GM08714 (cell line): ENCODE results near the gene HHIP.
"Not testable (repeated sequence)": the region's sequence is repeated elsewhere in the genome, so short reads cannot be mapped to it uniquely, and the experiment has no call there.

ENCODE experiments used
- H3K4me3 ChIP-seq: fragments of 200-500 bp; sonication (Bioruptor generic); 2 replicates; pipeline ENCODE4 v1.5.1; 2014; ENCODE audit warnings: mild to moderate bottlenecking, low read length, inconsistent platforms
- ZNF274 ChIP-seq: IDR thresholded peaks from 2 replicates; pipeline ENCODE4 v1.6.1; 2012; ENCODE audit warnings: mild to moderate bottlenecking, low read depth, low read length

Gene HHIP

DNA sequence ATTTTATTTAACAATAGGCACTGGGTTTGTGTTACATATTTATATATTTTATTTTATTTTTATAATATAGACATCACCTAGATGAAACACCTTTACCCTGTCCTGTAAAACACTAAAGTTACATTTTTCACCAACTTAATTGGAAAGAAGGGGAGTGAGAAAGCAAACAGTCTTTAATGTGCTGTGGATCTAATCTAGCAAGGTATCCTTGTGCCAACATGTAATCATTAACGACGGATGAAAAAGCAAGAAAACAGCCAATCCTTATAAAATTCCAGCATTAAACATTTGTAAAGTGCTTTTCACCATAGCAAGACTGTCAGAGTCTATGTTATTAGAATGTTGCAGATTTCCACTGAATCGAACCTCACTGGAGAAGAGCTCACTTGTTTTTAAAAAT lies 92.7 kb downstream of the HHIP start:
- no peak overlapping the region for H3K4me3 ChIP-seq
- TF ChIP-seq ZNF274, result no peak

DNA sequence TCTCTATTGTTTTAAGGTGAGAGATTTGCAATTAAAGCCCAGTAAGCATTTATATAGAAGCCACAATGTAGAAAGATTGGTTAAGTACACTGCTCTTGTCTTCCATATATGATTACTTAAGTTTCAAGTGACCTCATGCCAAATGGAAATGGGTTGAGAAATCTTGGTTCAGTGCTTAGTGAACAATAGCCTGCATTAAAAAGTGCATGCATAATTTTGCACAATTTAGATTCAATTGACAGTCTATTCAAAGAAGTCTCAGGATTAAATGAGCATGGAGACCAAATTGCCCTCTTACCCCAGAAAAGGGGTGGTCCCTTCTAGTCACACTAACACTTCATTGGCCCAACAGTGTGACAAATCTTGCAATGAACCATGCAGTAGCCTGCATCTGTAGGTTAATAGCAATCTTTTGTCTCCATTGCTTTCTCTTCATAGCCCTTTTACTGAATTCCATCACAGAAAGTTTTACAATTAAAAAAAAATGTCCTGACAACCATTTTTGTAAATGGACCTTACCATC lies 93.6 kb downstream of the HHIP start:
- H3K4me3 ChIP-seq, result no peak overlapping the region
- no peak for TF ChIP-seq ZNF274

DNA sequence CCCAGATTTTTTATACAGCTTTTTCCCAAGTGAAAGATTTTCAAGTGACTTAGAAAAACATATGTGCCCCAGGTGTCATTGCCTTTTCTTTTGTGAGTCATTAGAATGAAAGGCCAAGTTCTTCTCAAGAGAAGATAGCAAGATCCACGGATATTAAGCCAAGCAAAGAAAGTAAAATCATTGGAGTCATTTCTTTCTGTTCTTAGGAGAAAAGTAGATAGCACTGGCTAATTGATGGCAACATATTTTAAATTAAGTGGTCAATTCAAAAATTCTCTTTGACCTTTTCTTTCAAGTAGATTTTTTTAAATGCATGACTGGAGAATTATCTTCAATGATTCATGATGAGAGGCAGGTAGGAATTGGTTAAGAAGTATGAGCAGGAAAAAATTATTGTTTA lies 94.4 kb downstream of the HHIP start:
- H3K4me3 ChIP-seq, result no peak overlapping the region
- no peak for TF ChIP-seq ZNF274

DNA sequence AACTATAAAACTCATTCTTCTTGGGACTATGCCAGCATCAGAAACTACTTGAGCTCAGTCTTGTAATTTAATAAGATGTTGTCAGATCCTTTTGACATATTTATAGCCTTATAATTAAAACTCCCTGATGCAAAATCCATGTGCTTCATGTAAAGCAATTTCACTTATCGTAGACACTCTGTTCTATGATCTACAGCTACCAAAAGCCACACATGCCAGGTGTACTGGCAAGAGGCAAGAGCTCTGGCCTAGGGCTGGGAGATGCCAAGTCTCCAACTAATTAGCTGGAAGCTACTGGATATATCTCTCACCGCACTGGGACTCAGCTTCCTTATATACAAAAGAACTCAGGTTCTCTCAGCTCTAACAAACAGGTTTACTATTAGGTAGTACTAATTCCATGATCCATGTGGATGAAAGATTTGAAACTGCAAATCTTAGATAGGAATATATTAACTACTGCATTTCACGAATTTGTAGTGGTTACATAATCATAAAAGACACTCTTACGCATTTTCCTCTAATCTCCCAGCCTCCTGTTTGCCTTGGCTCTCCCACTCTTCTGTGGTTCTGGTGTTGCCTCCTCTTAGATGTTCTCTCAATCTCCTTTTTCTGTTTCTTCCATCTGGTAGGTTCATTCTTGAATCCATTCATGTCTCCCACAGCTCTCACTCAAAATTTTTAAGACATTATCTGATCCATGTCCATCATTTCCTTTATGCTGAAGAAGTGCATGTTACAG lies 103.0 kb downstream of the HHIP start:
- TF ChIP-seq ZNF274, result no peak
- H3K4me3 ChIP-seq, result no peak overlapping the region

DNA sequence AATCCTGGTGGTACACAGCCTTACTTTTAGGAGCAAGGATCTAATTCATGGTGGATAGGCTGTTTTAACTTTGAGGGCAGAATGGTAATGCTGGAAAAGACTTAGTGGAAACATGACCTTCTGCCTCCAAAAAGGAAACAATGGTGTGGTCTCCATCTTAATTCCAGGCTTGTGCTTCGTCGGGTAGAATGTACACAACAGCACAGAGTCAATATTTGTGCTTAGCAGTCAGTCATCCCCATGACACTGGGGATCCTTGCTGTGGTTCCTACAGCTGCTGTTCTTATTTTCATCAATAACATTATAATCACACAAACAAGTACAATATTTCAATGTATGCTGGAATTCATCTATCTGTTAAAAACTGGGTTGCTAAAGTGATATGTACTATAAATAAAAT lies 104.4 kb downstream of the HHIP start:
- no peak for TF ChIP-seq ZNF274
- no peak overlapping the region for H3K4me3 ChIP-seq

DNA sequence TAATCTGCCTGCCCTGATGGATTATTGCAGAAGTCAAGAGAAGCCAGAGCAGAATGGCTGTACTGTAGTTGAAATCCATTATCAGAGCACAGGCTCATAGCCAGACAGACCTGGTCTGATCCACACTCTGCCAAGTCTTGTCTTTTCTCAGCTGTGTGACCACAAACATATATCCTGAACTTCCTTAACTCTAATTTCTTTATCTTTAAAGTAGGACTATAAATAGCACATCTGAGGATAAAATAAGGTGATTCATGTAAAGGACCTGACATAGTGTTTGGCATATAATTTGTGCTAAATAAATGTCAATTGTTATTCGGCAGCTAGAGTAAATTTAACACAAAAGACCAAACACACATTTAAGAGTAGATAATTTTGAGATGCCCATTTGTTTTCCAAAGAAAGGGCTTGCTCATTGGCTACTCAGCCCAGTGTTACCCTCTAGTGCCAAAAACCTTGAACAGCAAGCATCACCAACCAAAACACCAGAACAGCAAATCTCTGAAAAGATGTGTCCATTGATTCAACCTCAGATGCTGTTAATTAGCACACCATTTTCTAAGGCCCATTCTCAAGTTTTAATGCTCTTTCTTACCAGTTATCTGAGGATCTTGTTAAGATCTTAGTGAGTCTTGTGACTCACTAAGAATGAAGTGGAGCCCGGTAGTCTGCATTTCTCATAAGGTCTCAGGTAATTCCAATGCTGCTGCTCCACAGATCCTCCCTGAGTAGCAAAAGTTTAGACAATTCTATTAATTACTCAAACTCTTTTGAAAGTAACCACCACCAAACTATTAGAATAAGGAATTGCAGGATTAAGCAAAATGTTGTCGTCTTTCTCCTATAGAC lies 108.8 kb downstream of the HHIP start:
- TF ChIP-seq ZNF274, result no peak
- H3K4me3 ChIP-seq, result no peak overlapping the region

DNA sequence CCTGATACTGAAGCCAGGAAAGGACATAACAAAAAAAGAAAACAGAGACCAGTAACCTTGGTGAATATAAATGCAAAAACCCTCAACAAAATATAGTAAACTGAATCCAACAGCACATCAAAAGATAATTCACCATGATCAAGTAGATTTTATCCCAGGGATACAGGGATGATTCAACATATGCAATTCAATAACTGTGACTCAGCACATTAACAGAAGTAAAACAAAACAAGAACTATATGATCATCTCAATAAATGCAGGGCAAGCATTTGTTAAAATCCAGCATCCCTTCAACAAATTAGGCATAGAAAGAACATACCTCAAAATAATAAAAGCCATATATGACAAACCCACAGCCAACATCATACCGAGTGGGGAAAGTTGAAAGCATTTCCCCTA lies 112.0 kb downstream of the HHIP start:
- H3K4me3 ChIP-seq, result no peak overlapping the region
- no peak for TF ChIP-seq ZNF274

DNA sequence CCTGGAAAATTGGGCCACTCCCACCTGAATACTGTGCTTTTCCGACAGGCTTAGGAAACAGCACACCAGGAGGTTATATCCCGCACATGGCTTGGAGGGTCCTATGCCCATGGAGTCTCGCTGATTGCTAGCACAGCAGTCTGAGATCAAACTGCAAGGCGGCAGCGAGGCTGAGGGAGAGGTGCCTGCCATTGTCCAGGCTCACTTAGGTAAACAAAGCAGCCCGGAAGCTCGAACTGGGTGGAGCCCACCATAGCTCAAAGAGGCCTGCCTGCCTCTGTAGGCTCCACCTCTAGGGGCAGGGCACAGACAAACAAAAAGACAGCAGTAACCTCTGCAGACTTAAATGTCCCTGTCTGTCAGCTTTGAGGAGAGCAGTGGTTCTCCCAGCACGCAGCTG lies 122.9 kb downstream of the HHIP start:
- not testable (repeated sequence) for H3K4me3 ChIP-seq

DNA sequence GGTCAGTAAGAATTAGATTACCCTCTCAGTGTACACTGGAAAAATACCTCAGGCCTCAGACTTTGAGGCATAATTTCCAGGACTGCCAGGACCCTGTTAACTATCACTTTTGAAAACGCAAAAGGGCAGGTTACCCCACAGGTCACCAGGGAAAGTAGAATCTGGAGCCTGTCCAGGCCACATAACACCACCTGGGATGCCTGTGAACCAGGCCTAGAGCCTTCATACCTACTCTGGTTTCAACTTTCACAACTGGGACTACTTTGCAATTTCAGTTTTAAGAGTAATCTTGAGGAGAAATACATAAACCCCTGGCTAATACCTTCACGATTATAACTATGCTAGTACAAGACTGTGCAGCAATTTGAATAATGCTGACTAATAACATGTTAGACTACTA lies 132.4 kb downstream of the HHIP start:
- H3K4me3 ChIP-seq, result no peak overlapping the region
- no peak for TF ChIP-seq ZNF274

DNA sequence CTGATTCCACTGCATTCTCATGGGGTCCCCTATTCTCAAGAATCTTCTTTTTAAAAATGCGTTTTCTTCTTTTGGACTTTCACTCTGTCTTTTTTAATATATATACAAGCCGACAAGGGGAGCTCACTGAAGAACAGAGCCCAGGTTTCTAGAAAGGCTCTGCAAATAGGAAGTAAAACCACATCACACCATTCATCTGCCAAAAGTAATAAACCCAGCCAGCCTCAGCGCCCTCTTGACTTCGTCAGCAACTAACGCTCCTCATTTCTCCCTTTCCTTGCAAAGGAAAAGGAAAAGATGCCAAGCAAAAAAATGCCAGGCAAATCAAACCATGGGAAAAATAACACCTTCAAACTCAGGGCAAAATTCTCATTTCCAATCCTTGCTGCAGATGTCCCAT lies 136.4 kb downstream of the HHIP start:
- H3K4me3 ChIP-seq, result no peak overlapping the region
- TF ChIP-seq ZNF274, result no peak

DNA sequence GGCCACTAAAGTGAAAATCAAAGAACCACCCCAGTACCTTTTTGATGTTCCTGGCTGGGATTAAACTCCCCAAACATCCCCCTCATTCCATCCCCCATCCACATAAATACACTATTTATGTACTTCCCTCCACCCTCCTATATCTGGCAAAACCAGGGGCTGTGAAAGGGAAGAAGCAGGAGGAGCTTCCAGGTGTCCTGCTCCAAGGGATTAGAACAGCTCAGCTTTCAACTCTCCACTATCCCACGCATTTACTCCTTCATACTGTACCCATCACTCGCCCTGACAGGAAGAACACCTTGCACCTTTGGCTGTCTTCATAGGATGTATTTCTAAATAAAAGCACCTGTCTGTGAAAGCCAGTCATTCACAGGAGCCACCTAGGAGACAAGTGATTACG lies 140.0 kb downstream of the HHIP start:
- H3K4me3 ChIP-seq, result no peak overlapping the region
- no peak for TF ChIP-seq ZNF274

DNA sequence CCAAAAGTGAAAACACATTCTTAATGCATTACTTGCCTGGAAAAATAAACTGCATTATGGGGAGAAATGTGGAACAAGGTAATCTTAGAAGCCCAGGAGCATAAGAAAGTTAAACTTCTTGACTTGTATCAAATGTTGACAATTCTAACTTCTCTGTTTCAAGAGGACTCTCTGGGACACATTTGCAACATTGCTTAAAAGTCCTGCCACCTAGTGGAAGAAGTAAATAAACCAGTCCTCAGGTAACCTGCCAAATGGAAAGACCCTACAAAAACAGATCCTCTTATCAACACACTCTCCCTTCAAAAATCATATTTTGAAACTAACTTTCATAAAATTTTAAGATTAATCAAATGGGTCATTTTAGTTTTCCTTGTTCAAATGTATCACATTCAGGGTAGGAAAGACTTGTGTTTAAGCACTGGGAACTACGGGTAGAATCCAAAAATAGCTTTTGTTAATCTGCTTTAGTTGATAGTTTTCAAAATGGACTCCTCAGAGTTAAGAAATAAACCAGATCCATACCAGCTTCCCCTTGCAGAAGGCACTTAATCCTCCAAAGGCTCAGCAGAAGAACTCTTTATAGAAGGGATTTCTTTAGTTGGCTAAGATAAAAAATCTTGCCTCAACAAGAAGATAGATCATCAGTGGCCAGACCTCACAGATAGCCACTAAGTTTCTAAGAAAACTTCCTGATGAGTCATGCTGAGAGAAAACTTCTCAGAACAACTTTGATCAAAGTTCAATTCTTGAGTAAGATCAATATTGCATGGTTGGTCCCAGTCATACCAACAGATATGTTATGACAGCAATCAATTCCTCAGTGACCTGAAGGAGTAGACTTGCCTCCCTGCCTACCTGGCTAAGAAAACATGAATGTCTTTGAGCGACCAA lies 141.7 kb downstream of the HHIP start:
- no peak for TF ChIP-seq ZNF274
- H3K4me3 ChIP-seq, result no peak overlapping the region

DNA sequence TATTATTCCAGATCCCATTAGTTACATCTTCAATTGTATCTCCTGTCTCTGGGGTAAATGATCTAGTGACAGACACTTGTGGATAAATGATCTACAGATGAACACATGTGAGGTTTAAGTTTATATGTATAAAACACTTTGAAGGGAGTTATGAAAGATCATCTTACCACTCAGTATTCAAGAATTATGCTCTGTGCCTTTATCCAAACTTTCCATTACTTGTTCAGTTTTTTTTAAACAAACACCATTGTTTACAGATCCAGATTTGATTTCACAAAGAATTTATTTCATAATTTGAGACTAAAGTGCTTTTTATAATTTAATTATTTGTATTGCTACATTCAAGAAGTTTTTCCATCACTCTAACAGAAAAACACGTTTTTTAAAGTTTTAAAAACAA lies 142.5 kb downstream of the HHIP start:
- no peak overlapping the region for H3K4me3 ChIP-seq
- TF ChIP-seq ZNF274, result no peak

DNA sequence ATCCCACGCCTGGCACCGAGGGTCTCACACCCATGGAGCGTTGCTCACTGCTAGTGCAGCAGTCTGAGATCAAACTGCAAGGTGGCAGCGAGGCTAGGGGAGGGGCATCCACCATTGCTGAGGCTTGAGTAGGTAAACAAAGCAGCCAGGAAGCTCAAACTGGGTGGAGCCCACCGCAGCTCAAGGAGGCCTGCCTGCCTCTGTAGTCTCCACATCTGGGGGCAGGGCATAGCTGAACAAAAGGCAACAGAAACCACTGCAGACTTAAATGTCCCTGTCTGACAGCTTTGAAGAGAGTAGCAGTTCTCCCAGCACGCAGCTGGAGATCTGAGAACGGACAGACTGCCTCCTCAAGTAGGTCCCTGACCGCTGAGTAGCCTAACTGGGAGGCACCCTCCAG lies 146.0 kb downstream of the HHIP start:
- not testable (repeated sequence) for H3K4me3 ChIP-seq
